Right forelimb (tissue), 1 donor: ENCODE data around the gene GNA12.
"Not testable (repeated sequence)": the region's sequence is repeated elsewhere in the genome, so short reads cannot be mapped to it uniquely, and the experiment has no call there.

Experiments
- DNase-seq: peaks from one replicate; pipeline ENCODE4 v3.0.0-alpha.2; 2018

The GNA12 gene

DNA sequence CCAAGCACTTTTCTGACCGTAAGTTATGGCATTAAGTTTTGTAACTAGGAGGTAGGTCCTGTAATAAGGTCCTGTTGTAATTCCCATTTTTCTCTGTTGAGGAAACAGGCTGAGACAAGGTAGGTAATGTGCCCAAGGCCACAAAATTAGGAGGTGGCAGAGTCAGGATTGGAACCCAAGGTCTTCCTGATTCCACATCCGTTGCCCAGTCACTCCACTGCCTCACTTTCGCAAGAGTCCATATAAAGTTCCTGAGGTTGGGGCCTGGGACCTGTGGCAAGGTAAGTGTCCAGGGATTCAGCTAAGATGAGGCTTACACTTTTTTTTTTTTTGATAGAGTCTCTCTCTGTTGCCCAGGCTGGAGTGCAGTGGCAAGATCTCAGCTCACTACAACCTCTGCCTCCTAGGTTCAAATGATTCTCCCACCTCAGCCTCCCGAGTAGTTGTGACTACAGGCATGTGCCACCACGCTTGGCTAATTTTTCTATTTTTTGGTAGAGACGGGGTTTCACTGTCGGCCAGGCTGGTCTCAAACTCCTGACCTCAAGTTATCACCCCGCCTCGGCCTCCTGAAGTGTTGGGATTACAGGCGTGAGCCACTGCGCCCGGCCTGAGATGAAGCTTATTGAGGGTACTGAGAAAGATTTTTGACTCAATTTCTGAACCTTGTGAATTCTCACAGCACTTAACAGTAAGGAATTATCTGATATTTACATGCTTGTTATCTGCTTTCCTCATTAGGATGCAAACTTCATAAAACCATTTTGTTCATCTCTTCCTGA, 20.3 kb upstream of the GNA12 start:
- no peak for DNase-seq

DNA sequence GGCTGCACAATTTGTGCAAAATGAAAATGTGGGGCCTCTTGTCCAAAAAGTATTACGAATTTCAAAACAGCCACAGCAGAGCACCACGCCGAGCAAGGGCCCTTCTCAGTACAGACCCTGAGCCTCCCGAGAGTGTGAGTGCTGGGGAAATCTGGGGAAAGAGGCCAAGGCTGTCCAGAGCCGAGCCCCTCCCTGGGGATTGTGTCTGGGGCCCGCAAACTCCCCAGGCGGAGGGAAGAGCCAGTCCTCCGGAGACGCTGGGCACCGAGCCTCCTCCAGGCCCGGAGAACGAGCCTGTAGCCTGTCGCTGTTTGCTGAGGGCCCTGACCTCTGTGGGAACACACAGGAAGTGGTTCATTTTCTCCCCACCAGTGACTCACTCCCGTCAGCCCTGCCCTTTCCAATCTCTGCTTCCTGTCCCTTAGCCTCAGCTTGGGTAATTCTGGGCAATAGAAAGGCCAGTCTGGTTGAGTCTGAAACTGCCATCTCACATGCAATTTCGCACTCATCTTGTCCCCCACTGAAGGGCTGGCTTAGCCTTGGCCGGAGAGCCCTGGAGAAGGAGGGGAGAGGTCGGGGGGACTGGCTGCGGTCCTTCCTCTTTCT, 19.5 kb upstream of the GNA12 start:
- peak; percentile 70 for DNase-seq

DNA sequence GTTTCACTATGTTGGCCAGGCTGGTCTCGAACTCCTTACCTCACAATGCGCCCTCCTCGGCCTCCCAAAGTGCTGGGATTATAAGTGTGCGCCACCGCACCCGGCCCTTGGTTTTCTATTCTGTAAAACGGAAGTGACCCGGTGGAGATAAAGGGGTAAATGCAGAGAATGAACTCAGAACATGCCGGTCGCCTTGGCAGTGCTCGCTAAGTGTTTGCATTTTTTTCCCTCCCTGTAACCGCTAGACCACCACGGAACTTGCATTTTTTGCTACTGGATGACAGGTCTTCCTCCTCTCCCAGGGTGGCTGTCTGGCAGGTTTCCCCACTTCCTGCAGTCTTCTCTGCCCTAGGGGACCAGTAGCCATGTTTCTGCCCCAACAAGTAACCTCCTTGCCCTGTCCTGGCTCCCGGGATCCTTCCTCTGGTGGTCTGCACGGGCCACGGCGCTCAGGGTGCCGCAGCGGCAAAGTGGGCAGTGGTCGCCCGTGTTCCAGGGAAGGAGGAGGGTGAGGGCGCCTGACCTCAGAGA, 18.8 kb upstream of the GNA12 start:
- DNase-seq: no peak

DNA sequence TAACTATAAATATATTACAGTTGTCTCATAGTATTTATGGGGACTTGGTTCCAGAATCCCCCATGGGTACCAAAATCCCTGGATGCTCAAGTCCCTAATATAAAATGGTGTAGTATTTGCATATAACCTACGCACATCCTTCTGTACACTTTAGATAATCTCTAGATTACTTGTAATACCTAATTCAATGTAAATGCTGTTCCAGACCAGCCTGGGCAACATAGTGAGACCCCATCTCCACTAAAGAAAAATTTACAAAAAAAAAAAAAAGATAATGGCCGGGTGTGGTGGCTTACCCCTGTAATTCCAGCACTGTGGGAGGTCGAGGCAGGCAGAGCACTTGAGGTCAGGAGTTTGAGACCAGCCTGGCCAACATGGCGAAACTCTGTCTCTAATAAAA, 17.4 kb upstream of the GNA12 start:
- DNase-seq: no peak

DNA sequence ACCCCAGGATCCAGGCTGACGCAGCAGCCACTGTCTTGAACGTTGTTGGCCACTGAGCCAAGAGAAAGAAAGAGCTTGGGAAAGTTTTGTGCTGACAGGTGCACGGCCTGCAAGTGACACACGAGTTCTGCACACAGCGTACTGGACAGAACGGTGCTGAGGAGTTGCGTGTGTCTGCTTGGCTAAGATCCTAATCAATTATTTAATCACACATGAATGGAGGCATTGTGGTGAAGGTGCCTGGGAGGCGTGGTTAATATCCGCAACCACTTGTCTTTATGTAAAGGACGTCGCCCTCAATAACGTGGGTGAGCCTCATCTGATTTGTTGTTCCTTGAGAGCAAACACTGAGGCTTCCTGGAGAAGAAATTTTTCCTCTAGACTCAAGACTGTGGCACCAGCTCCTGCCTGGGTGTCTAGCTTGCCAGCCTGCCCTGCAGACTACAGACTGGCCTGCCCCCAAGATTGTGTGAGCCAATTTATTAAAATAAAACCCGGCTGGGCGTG, 16.6 kb upstream of the GNA12 start:
- no peak for DNase-seq

DNA sequence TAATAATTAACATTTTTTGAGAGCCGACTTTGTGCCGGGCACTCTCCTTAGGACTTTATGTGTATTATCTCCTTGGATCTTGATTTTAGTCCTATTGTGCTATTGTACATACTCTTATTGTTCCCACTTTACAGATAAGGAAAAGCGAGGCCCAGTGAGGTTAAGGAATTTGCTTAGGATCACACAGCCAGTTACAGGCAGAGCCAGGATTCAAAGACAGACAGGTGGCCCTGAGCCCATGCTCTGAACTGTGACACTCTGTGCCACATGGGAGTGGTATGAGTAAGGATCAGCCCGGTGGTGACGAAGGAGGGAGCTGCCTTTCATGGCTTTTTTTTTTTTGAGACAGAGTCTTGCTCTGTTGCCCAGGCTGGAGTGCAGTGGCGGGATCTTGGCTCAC, 15.8 kb upstream of the GNA12 start:
- no peak for DNase-seq

DNA sequence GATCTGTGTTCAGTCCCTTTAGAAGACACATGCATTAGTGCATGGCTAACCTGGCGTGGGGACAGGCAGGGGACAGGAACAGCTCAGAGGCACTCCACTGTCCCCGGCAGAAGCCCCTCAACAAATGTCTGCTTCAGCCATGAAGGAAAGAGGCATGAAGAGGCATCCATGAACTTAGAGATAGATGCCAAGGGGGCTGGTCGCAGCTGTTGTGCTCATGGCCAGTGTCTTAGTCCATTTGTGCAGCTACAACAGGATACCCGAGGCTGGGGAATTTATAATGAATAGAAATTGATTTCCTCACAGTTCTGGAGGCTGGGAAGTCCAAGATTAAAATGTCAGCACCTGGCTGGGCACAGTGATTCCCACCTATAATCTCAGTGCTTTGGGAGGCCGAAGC, 14.5 kb upstream of the GNA12 start:
- no peak for DNase-seq

DNA sequence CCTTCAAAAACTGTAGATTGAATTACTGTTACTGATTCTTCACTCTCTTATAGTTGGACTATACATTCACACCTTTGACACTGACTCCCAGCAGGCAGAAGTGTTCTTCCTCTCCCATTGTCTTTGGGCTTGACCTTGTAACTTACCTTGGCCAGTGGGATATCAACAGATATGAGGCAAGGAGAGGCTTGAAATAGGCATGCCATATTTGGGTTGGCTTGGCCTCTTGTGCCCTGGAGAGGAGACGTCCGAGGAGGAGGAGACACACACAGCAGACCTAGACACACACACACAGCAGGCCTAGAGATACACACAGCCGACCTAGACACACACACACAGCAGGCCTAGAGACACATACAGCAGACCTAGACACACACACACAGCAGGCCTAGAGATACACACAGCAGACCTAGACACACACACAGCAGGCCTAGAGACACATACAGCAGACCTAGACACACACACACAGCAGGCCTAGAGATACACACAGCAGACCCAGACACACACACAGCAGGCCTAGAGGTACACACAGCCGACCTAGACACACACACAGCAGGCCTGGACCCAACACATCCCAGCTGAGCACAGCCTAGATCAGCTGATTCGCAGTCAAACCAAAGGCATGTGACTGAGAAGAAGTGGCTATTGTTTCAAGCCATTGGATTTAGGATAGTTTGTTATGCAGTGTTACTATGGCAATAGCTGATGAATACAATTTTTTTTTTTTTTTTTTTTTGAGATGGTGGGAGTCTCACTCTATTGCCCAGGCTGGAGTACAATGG, 12.5 kb upstream of the GNA12 start:
- no peak for DNase-seq

DNA sequence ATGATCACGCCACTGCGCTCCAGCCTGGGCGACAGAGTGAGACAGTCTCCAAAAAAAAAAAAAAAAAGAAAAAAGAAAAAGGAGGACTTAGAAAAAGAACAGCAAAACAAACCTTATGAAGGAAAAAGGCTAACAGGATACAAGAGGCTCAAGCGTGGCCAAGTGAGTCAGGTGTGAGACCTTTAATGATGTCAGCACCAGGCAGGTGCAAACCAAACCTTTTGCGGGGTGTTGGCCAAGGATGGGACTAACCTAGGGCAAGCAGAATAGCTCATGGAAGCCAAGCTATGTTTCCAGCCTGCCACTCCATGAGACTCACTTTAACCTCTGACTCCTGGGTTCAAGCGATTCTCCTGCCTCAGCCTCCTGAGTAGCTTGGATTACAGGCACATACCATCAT, 11.3 kb upstream of the GNA12 start:
- DNase-seq: no peak

DNA sequence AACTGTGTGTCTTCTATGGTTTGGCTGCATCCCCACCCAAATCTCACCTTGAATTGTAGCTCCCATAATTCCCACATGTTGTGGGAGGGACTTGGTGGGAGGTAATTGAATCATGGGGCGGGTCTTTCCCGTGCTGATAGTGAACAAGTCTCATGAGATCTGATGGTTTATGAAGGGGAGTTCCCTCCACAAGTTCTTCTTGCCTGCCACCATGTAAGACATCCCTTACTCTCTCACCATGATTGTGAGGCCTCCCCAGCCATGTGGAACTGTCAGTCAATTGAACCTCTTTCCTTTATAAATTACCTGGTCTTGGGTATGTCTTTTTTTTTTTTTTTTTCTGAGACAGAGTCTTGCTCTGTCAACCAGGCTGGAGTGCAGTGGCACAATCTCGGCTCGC, 9.4 kb upstream of the GNA12 start:
- not testable (repeated sequence) for DNase-seq

DNA sequence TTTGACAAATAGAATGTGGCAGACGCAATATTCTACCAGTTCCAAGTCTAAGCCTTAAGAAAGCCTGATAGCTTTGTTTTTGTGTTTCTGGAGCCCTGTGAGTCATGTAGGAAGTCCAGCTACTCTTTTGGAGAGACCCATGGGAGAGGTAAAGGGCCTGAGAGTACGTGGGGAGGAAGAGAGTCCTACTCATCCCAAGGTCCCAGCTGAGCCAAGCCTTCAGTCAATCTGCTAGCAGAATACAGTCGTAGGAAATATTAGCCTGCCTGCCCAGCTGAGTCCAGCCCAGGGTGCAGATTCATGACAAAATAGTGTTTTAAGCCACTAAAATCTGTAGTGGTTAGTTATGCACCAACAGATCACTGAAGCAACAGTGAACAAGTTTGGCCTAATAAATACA, 9.0 kb upstream of the GNA12 start:
- DNase-seq: no peak

DNA sequence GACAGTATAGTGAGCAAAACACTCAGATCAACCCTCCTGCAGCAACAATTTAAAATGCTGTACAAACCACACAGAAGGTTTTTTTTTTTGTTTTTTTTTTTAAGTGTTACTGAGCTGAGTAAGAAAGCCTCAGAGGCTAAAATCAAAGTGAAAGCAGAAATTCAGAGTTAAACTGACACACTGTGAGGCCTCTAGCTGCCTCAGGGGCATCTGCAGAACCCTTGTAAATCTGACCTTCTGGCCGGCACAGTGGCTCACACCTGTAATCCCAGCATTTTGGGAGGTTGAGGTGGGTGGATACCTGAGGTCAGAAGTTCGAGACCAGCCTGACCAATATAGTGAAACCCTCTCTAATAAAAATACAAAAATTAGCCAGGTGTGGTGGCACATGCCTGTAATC, 7.4 kb upstream of the GNA12 start:
- no peak for DNase-seq

DNA sequence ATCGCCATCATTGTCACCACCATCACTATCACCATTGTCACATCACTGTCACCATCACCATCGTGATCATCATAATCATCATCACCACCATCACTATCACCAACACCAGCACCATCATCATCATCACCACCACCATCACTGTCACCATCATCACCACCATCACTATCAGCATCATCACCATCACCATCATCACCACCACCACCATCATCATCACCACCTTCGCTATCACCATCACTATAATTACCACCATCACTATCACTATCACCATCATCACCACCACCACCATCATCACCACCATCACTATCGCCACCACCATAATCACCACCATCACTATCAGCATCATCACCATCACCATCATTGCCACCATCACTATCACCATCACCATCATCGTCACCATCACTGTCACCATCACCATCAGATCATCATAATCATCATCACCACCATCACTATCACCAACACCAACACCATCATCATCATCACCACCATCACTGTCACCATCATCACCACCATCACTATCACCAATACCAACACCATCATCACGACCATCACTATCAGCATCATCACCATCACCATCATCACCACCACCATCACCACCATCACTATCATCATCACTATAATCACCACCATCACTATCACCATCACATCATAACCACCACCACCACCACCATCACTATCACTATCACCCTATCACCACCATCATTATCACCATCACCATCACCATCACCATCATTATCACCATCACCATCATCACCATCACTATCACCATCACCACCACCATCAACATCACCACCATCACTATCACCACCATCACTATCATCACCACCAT, 6.0 kb upstream of the GNA12 start:
- no peak for DNase-seq

DNA sequence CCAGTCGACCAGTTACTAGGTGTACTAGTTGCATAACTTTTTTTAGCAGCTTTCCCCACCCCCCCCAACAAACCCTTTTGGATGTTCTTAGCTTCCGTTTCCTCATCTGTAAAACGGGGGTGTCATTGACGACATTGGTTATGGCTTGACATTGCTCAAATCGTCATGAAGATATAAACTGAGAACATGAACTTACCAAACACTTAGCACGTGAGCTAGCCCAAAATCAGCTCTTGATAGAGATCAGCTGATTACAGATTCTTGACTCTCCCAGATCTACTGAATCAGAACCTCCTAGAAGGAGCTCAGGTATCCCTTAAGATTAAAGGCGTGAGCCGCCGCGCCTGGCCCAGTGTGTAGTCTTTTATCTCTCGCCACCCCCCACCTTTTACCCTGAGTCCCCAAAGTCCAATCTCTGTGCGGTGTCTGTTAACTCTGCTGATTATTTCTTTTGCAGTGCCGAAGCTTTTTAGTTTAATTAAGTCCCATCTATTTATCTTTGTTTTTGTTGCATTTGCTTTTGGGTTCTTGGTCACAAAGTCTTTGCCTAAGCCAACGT, 1.0 kb upstream of the GNA12 start:
- no peak for DNase-seq

DNA sequence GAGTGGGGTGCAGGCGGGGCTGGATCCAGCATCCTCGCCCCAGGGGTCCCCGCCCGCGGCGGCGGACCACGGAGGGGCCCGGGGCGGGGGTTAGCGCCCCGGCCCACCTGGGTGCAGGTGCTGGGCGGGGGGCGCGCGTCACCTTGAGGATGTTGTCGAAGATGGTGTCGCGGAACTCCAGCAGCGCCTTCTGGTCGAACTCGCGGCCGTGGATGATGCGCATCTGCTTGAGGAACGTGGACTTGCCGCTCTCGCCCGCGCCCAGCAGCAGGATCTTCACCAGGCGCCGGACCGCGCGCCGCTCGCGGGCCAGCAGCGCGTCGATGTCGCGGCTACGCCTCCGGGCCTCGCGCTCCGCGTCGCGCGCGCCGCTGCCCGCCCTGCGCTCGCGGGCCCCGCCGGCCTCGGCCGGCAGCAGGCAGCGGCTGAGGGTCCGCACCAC, 376 bp downstream of the GNA12 start:
- DNase-seq: no peak

DNA sequence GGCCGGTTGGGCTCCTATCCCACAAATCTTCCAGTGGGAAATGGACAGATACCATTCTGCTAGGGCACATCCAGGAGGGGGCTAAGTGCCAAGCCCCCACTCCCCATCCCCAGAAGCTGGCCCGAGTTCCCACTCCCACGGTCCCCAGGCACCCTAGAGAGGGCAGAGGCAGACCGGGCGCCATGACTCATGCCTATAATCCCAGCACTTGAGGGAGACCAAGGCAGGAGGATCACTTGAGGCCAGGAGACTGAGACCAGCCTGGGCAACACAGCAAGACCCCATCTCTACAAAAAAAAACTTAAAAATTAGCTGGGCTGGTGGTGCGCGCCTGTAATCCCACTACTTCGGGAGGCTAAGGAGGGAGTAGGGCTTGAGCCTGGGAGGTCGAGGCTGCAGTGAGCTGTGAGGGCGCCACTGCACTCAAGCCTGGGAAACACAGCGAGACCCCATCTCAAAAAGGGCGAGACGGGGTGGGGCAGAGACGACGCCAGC, 870 bp downstream of the GNA12 start:
- DNase-seq: no peak

DNA sequence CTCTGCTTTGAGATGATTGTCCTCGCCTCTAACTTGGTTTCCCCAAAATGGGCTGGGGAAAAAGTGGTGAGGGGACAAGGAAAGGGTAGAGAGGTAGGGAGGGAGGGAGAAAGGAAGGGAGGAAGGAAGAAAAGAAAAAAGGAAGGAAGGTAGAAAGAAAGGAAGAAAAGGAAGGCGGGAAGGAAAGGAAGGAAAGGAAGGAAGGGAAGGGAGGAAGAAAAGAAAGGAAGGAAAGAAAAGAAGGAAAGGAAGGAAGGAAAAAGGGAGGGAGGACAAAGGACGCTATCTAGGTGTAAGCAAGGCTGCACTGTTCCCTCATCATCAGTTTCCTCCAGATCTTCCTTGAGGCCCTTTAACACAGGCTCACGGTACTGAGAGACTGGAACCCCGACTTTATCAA, 2.2 kb downstream of the GNA12 start:
- DNase-seq: no peak

DNA sequence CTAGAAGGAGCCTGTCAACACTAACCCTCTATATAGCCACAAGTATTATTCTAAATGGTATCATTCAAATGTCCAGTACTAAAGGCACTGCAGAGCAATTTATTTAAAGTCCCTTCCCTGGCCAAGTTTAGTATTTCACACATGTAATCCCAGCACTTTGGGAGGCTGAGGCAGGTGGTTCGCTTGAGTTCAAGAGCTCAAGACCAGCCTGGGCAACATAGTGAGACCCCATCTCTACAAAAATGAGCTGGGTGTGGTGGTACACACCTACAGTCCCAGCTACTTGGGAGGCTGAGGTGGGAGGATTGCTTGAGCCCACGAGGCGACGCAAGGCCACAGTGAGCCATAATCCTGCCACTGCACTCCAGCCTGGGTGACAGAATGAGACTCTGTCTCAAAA, 3.6 kb downstream of the GNA12 start:
- no peak for DNase-seq

DNA sequence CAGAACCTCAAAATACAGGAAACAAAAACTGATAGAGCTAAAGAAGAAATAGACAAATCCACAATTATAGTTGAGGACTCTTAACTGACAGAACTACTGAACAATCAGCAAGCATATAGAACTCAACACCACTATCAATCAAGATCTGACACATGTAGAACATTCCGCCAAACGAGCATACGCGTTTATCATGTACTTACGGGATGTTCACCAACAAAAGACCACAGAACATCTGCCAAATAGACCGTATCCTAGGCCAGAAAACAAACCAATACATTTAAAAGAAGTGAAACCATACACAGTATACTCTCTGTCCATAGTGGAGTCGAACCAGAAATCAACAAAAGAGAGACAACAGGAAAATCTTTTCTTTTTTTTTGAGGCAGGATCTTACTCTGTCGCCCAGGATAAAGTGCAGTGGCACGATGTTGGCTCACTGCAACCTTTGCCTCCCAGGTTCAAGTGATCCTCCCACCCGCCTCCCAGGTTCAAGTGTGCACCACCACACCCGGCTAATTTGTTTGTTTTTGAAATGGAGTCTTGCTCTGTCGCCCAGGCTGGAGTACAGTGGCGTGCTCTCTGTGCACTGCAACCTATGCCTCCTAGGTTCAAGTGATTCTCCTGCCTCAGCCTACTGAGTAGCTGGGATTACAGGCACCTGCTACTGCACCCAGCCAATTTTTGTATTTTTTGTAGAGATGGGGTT, 5.1 kb downstream of the GNA12 start:
- no peak for DNase-seq

DNA sequence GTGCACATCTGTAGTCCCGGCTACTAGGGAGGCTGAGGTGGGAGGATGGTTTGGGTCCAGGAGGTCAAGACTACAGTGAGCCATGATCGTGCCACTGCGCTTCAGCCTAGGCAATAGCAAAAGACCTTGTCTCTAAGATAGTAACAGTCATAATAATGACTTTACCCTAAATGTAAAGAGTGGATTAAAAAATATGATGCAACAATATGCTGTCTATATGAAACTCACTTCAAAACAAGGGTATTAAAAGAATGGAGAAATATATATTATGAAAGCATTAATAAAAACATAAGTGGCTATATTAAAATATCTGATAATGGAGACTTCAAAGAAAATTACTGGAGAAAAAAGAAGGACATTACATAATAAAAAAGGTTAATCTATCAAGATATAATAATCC, 5.7 kb downstream of the GNA12 start:
- DNase-seq: no peak

DNA sequence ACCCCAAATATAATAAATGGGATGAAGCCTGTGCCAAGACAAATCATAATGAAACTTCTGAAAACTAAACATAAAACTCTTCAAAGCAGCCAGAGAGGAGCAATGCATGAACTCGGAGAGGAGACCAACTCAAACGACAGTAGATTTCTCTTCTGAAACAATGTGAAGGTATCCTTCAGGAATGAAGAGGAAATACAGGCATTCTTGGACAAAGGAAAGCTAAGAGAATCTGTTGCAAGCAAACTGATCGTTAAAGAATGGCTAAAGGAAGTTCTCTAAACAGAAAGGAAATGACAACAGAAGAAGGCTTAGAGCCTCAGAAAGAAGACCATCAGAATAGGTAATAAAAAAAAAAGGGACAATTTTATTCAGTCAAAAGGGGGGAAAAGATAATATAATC, 6.6 kb downstream of the GNA12 start:
- no peak for DNase-seq
